Subcutaneous abdominal adipose tissue (tissue), 5 donors: ENCODE measurements around the gene KCNAB2.

Source experiments
- H3K27ac ChIP-seq: one replicate; pipeline ENCODE4 v1.7.0; 2013; ENCODE audit warnings: low read depth, mild to moderate bottlenecking, inconsistent platforms, low read length, moderate library complexity
- H3K27me3 ChIP-seq, 5 donors: one replicate each; pipeline ENCODE4 v1.7.0; 2013; ENCODE audit warnings: low read length in 5 of 5, inconsistent platforms in 1 of 5; ENCODE audit not compliant: control insufficient read depth in 5 of 5, insufficient read depth in 4 of 5
- H3K36me3 ChIP-seq, 5 donors: one replicate each; pipeline ENCODE4 v1.7.0; 2013; ENCODE audit warnings: low read length in 5 of 5; ENCODE audit not compliant: control insufficient read depth in 5 of 5, insufficient read depth in 5 of 5
- H3K4me1 ChIP-seq, 5 donors: one replicate each; pipeline ENCODE4 v1.7.0; 2013; ENCODE audit warnings: low read length in 5 of 5, mild to moderate bottlenecking in 3 of 5, moderate library complexity in 1 of 5; ENCODE audit not compliant: control insufficient read depth in 5 of 5, insufficient read depth in 5 of 5
- H3K4me3 ChIP-seq, 5 donors: one replicate each; pipeline ENCODE4 v1.7.0; 2013; ENCODE audit warnings: low read length in 5 of 5, low read depth in 1 of 5
- H3K9ac ChIP-seq, 5 donors: one replicate each; pipeline ENCODE4 v1.7.0; 2013; ENCODE audit warnings: low read length in 5 of 5, mild to moderate bottlenecking in 4 of 5, moderate library complexity in 3 of 5
- H3K9me3 ChIP-seq, 5 donors: one replicate each; pipeline ENCODE4 v1.7.0; 2013; ENCODE audit warnings: low read length in 5 of 5; ENCODE audit not compliant: control insufficient read depth in 5 of 5
- donor health status: healthy.
- donor health status: healthy.
- donor health status: healthy.
- donor health status: healthy.
- donor health status: healthy.

KCNAB2 gene

GRCh38 chr1:6129313-6129712 lies 83.6 kb downstream of the KCNAB2 start:
- no peaks in the 10 kb centered on the region for H3K36me3 ChIP-seq
- H3K4me3 ChIP-seq: no peak overlapping the region
- peaks cover 7 to 14% (median 12%) of the 10 kb centered on the region in 5 donors for H3K9me3 ChIP-seq

GRCh38 chr1:6130036-6130435 lies 84.3 kb downstream of the KCNAB2 start:
- Histone ChIP-seq H3K4me1 (peaks cover 0 to 8% (median 5%) of the 10 kb centered on the region in 5 donors), H3K27me3 (peaks cover 12 to 29% (median 21%) of the 10 kb centered on the region in 5 donors), H3K9me3 (peaks cover 7 to 14% (median 12%) of the 10 kb centered on the region in 5 donors), H3K36me3 (no peaks in the 10 kb centered on the region), H3K9ac (no peak overlapping the region), H3K27ac (no peak overlapping the region), H3K4me3 (no peak overlapping the region)

More at GRCh38 chr1:6129313-6129712, 83.6 kb downstream of the KCNAB2 start:
- Histone ChIP-seq H3K27me3 (peaks cover 10 to 22% (median 14%) of the 10 kb centered on the region in 5 donors), H3K9ac (no peak overlapping the region), H3K4me1 (peaks cover 0 to 8% (median 5%) of the 10 kb centered on the region in 5 donors), H3K27ac (no peak overlapping the region)

GRCh38 chr1:6130596-6130995 lies 84.9 kb downstream of the KCNAB2 start:
- Histone ChIP-seq H3K27me3 (peaks cover 9 to 26% (median 18%) of the 10 kb centered on the region in 5 donors), H3K36me3 (no peaks in the 10 kb centered on the region), H3K27ac (no peak overlapping the region)

GRCh38 chr1:6131561-6131960 lies 85.9 kb downstream of the KCNAB2 start:
- Histone ChIP-seq H3K9ac (no peak overlapping the region), H3K27me3 (peaks cover 12 to 19% (median 17%) of the 10 kb centered on the region in 5 donors), H3K27ac (no peak overlapping the region), H3K9me3 (peaks cover 7 to 14% (median 12%) of the 10 kb centered on the region in 5 donors), H3K36me3 (no peaks in the 10 kb centered on the region), H3K4me1 (peaks cover 0 to 8% (median 5%) of the 10 kb centered on the region in 5 donors), H3K4me3 (no peak overlapping the region)

More at GRCh38 chr1:6130596-6130995, 84.9 kb downstream of the KCNAB2 start:
- H3K9me3 ChIP-seq: peaks cover 7 to 14% (median 12%) of the 10 kb centered on the region in 5 donors
- H3K9ac ChIP-seq: no peak overlapping the region
- H3K4me3 ChIP-seq: no peak overlapping the region
- peaks cover 0 to 8% (median 5%) of the 10 kb centered on the region in 5 donors for H3K4me1 ChIP-seq

GRCh38 chr1:6133146-6133895 lies 87.6 kb downstream of the KCNAB2 start:
- Histone ChIP-seq H3K9ac (no peak overlapping the region), H3K36me3 (no peaks in the 10 kb centered on the region), H3K9me3 (peaks cover 7 to 14% (median 12%) of the 10 kb centered on the region in 5 donors)

GRCh38 chr1:6134206-6134605 lies 88.5 kb downstream of the KCNAB2 start:
- H3K9me3 ChIP-seq: peaks cover 7 to 14% (median 12%) of the 10 kb centered on the region in 5 donors
- H3K27ac ChIP-seq: no peak overlapping the region
- no peak overlapping the region for H3K9ac ChIP-seq
- H3K4me1 ChIP-seq: no peaks in the 10 kb centered on the region
- H3K36me3 ChIP-seq: no peaks in the 10 kb centered on the region
- peaks cover 12 to 19% (median 17%) of the 10 kb centered on the region in 5 donors for H3K27me3 ChIP-seq
- no peak overlapping the region for H3K4me3 ChIP-seq

More at GRCh38 chr1:6133146-6133895, 87.6 kb downstream of the KCNAB2 start:
- peaks cover 11 to 19% (median 17%) of the 10 kb centered on the region in 5 donors for H3K27me3 ChIP-seq
- H3K4me1 ChIP-seq: no peaks in the 10 kb centered on the region
- H3K27ac ChIP-seq: no peak overlapping the region
- H3K4me3 ChIP-seq: no peak overlapping the region

GRCh38 chr1:6134741-6135510 lies 89.2 kb downstream of the KCNAB2 start:
- no peak overlapping the region for H3K9ac ChIP-seq
- peaks cover 12 to 19% (median 17%) of the 10 kb centered on the region in 5 donors for H3K27me3 ChIP-seq
- H3K27ac ChIP-seq: no peak overlapping the region
- no peaks in the 10 kb centered on the region for H3K4me1 ChIP-seq
- H3K4me3 ChIP-seq: no peak overlapping the region
- peaks cover 7 to 14% (median 12%) of the 10 kb centered on the region in 5 donors for H3K9me3 ChIP-seq
- H3K36me3 ChIP-seq: no peaks in the 10 kb centered on the region

GRCh38 chr1:6136516-6137220 lies 91.0 kb downstream of the KCNAB2 start:
- H3K9ac ChIP-seq: no peak overlapping the region
- H3K36me3 ChIP-seq: no peaks in the 10 kb centered on the region
- H3K4me3 ChIP-seq: no peak overlapping the region
- no peak overlapping the region for H3K27ac ChIP-seq
- H3K4me1 ChIP-seq: no peaks in the 10 kb centered on the region
- H3K9me3 ChIP-seq: peaks cover 6 to 9% (median 9%) of the 10 kb centered on the region in 5 donors
- H3K27me3 ChIP-seq: peaks cover 12 to 19% (median 17%) of the 10 kb centered on the region in 5 donors

GRCh38 chr1:6137758-6138157 lies 92.1 kb downstream of the KCNAB2 start:
- Histone ChIP-seq H3K27me3 (peaks cover 12 to 19% (median 17%) of the 10 kb centered on the region in 5 donors), H3K4me3 (no peak overlapping the region), H3K4me1 (no peaks in the 10 kb centered on the region), H3K27ac (no peak overlapping the region), H3K9me3 (no peaks in the 10 kb centered on the region), H3K36me3 (no peaks in the 10 kb centered on the region), H3K9ac (no peak overlapping the region)
